H9 (cell line): ENCODE results near the gene SFMBT1. TPM values are rescaled to one million over a fixed set of nuclear protein-coding genes. Genes with fewer than 3 reads are reported as not detected.

ENCODE experiments used
- DNase-seq: peaks from one replicate; pipeline ENCODE4 v3.0.0-alpha.2; 2017
- H2AFZ ChIP-seq: one replicate; pipeline ENCODE4 v1.6.1; 2013; ENCODE audit warnings: mild to moderate bottlenecking, low read length, control low read depth, moderate library complexity
- H2AK5ac ChIP-seq: 2 replicates; pipeline ENCODE4 v1.6.1; 2013; ENCODE audit warnings: low read length, control low read depth, mixed read lengths; ENCODE audit not compliant: insufficient read length
- H2BK120ac ChIP-seq: one replicate; pipeline ENCODE4 v1.6.1; 2013; ENCODE audit warnings: low read depth, mild to moderate bottlenecking, low read length, control low read depth, inconsistent platforms; ENCODE audit not compliant: poor library complexity, severe bottlenecking
- H2BK12ac ChIP-seq: 2 replicates; pipeline ENCODE4 v1.6.1; 2013; ENCODE audit warnings: low read length, control low read depth, mixed read lengths, low read depth; ENCODE audit not compliant: insufficient read length
- H2BK15ac ChIP-seq: 2 replicates; pipeline ENCODE4 v1.6.1; 2013; ENCODE audit warnings: low read depth, low read length, control low read depth
- H2BK20ac ChIP-seq: one replicate; pipeline ENCODE4 v1.6.1; 2013; ENCODE audit warnings: low read depth, mild to moderate bottlenecking, low read length, control low read depth, inconsistent platforms; ENCODE audit not compliant: poor library complexity, severe bottlenecking
- H2BK5ac ChIP-seq: 2 replicates; pipeline ENCODE4 v1.6.1; 2013; ENCODE audit warnings: low read length, control low read depth, mixed read lengths; ENCODE audit not compliant: insufficient read length
- H3K14ac ChIP-seq: 2 replicates; pipeline ENCODE4 v1.6.1; 2013; ENCODE audit warnings: low read length, control low read depth; ENCODE audit not compliant: insufficient read depth
- H3K18ac ChIP-seq: 2 replicates; pipeline ENCODE4 v1.6.1; 2013; ENCODE audit warnings: low read depth, mild to moderate bottlenecking, mixed read lengths, low read length, control low read depth; ENCODE audit not compliant: insufficient read length
- H3K23ac ChIP-seq: 2 replicates; pipeline ENCODE4 v1.6.1; 2013; ENCODE audit warnings: low read length, control low read depth, mixed read lengths, low read depth; ENCODE audit not compliant: insufficient read length
- H3K23me2 ChIP-seq: 2 replicates; pipeline ENCODE4 v1.6.1; 2013; ENCODE audit warnings: low read depth, mild to moderate bottlenecking, mixed read lengths, low read length, control low read depth; ENCODE audit not compliant: insufficient read length, poor library complexity, severe bottlenecking
- H3K27ac ChIP-seq: 2 replicates; pipeline ENCODE4 v1.5.1; 2013; ENCODE audit warnings: low read length, control low read depth, mixed read lengths, low read depth; ENCODE audit not compliant: insufficient read length
- H3K27me3 ChIP-seq: 2 replicates; pipeline ENCODE4 v1.6.1; 2013; ENCODE audit warnings: low read length, control low read depth, inconsistent platforms; ENCODE audit not compliant: insufficient read depth
- H3K4ac ChIP-seq: 2 replicates; pipeline ENCODE4 v1.6.1; 2013; ENCODE audit warnings: low read depth, mild to moderate bottlenecking, control low read depth, inconsistent platforms, low read length, moderate library complexity
- H3K4me1 ChIP-seq: 2 replicates; pipeline ENCODE4 v1.6.1; 2013; ENCODE audit warnings: low read length, control low read depth, inconsistent platforms; ENCODE audit not compliant: insufficient read depth
- H3K4me2 ChIP-seq: 2 replicates; pipeline ENCODE4 v1.6.1; 2013; ENCODE audit warnings: low read length, control low read depth, mixed read lengths; ENCODE audit not compliant: insufficient read length, insufficient read depth
- H3K56ac ChIP-seq: 2 replicates; pipeline ENCODE4 v1.6.1; 2013; ENCODE audit warnings: low read depth, mild to moderate bottlenecking, mixed read lengths, low read length, control low read depth; ENCODE audit not compliant: insufficient read length
- H3K79me1 ChIP-seq: 2 replicates; pipeline ENCODE4 v1.6.1; 2013; ENCODE audit warnings: low read depth, mild to moderate bottlenecking, moderate library complexity, low read length, control low read depth, inconsistent platforms; ENCODE audit not compliant: insufficient read depth, poor library complexity, severe bottlenecking
- H3K79me2 ChIP-seq: 2 replicates; pipeline ENCODE4 v1.6.1; 2013; ENCODE audit warnings: low read length, control low read depth, inconsistent platforms; ENCODE audit not compliant: insufficient read depth
- H3K9ac ChIP-seq: 2 replicates; pipeline ENCODE4 v1.6.1; 2013; ENCODE audit warnings: low read length, control low read depth, mixed read lengths; ENCODE audit not compliant: insufficient read length; ENCODE audit errors: extremely low read depth
- H3K9me3 ChIP-seq: one replicate; pipeline ENCODE4 v1.6.1; 2013; ENCODE audit warnings: low read depth, low read length, inconsistent platforms; ENCODE audit not compliant: control insufficient read depth
- H3T11ph ChIP-seq: one replicate; pipeline ENCODE4 v1.6.1; 2013; ENCODE audit warnings: mild to moderate bottlenecking, low read length, control low read depth, inconsistent platforms
- H4K20me1 ChIP-seq: one replicate; pipeline ENCODE4 v1.6.1; 2013; ENCODE audit not compliant: control insufficient read depth, insufficient read length, insufficient read depth
- H4K5ac ChIP-seq: 2 replicates; pipeline ENCODE4 v1.6.1; 2013; ENCODE audit warnings: low read depth, mild to moderate bottlenecking, mixed read lengths, low read length, control low read depth; ENCODE audit not compliant: insufficient read length
- H4K8ac ChIP-seq: replicated peaks from 2 replicates; pipeline ENCODE4 v1.6.1; 2013; ENCODE audit warnings: low read length, control low read depth, mixed read lengths, low read depth; ENCODE audit not compliant: insufficient read length
- H4K91ac ChIP-seq: 2 replicates; pipeline ENCODE4 v1.6.1; 2013; ENCODE audit warnings: low read depth, mild to moderate bottlenecking, moderate library complexity, mixed read lengths, low read length, control low read depth; ENCODE audit not compliant: insufficient read length
- H3K27ac Mint-ChIP-seq, 3 experiments: 2 replicates in 2 of 3; 3 replicates in 1 of 3; pipeline ENCODE4 v1.8.0; 2020 to 2021; ENCODE audit warnings: mixed read lengths in 3 of 3, mild to moderate bottlenecking in 1 of 3, moderate library complexity in 1 of 3
- H3K27me3 Mint-ChIP-seq: 2 replicates; pipeline ENCODE4 v1.8.0; 2021; ENCODE audit warnings: low read depth, mild to moderate bottlenecking, moderate library complexity, mixed read lengths
- H3K36me3 Mint-ChIP-seq, 3 experiments: 2 replicates in 2 of 3; 3 replicates in 1 of 3; pipeline ENCODE4 v1.8.0; 2020 to 2021; ENCODE audit warnings: low read depth in 3 of 3, mixed read lengths in 3 of 3; ENCODE audit not compliant: insufficient read depth in 1 of 3
- H3K4me1 Mint-ChIP-seq, 2 experiments: 2 replicates each; pipeline ENCODE4 v1.8.0; 2020; ENCODE audit warnings: mixed read lengths in 2 of 2
- H3K4me3 Mint-ChIP-seq, 2 experiments: 2 replicates in 1 of 2; 3 replicates in 1 of 2; pipeline ENCODE4 v1.8.0; 2020 to 2021; ENCODE audit warnings: mild to moderate bottlenecking in 2 of 2, mixed read lengths in 2 of 2, moderate library complexity in 1 of 2
- H3K9me3 Mint-ChIP-seq, 2 experiments: 2 replicates in 1 of 2; 3 replicates in 1 of 2; pipeline ENCODE4 v1.8.0; 2020; ENCODE audit warnings: mild to moderate bottlenecking in 2 of 2, mixed read lengths in 2 of 2, moderate library complexity in 1 of 2
- WGBS: extraction: QIAGEN DNeasy Blood & Tissue Kit; methylation state at CpG from one replicate; pipeline ENCODE4 v1.1.7; 2013; ENCODE audit warnings: missing lambda C conversion rate, low lambda C conversion rate, mixed read lengths; ENCODE audit not compliant: insufficient read length; ENCODE audit errors: extremely low coverage; 5-methylcytosine and 5-hydroxymethylcytosine counted together
- total RNA-seq: library from RNA; stranded (reverse); gene quantifications from 2 replicates; pipeline ENCODE4 v1.2.1, GENCODE V29; 2021
- TF ChIP-seq, protein P1 (sequence below): fragments of 200-600 bp; sonication (generic); conservative IDR thresholded peaks from 3 replicates; pipeline ENCODE4 v1.8.0; 2021; ENCODE audit warnings: antibody characterized with exemption, mild to moderate bottlenecking

Gene SFMBT1
- total RNA-seq, 1 experiment from 2014 or later = 15.3 TPM

DNA sequence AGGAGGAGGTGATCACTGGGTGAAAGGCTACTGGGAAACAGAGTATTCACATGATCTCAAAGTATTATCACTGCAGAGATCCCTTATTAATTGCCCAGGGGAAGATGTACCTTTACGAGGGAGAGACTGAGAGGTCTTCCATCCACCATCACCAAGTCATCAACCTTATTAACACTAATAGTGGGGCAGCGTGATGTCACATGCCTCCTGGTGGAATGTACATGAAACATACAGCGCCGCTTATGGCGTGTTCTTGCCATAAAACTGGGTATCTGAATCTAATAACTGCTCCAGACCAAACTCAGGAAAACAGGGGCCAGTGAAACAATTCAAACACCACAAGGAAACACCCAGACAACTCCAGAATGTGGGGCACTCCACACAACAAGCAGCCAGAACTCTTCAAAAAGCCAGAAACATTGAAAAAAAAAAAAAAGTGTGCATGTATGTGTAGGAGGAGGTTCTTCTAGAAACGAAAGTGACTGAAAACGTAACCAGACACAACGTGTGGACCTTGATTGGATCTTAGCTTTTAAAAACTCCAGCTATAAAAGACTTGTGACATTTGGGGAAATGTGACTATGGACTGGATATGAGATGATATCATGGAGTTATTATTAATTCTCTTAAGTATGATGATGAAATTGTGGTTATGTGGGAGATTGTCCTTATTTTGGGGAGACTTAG lies 153.1 kb downstream of the SFMBT1 start:
- Histone ChIP-seq H3K79me1 (peaks cover 15% of the 10 kb centered on the region), H3K27ac (no peak overlapping the region), H2BK20ac (no peak overlapping the region), H3K18ac (no peak overlapping the region), H3K9ac (no peak overlapping the region), H3K23me2 (peaks cover 7% of the 10 kb centered on the region), H4K20me1 (no peaks in the 10 kb centered on the region), H3K9me3 (no peaks in the 10 kb centered on the region), H3K4me2 (no peak overlapping the region), H3K79me2 (peaks cover 3% of the 10 kb centered on the region; the same call in 1 of the 2 replicates), H2BK5ac (no peak overlapping the region), H2BK120ac (no peak overlapping the region), H4K5ac (no peak overlapping the region), H3K4ac (no peak overlapping the region), H3K56ac (no peak overlapping the region), H3K23ac (no peak overlapping the region), H2BK15ac (no peak overlapping the region), H3T11ph (no peak overlapping the region), H3K27me3 (no peaks in the 10 kb centered on the region), H2BK12ac (no peak overlapping the region), H4K8ac (no peak overlapping the region), H4K91ac (no peak overlapping the region), H2AFZ (no peak overlapping the region), H2AK5ac (no peak overlapping the region), H3K14ac (no peak overlapping the region), H3K4me1 (no peaks in the 10 kb centered on the region; the same call in 1 of the 2 replicates)
- TF ChIP-seq, protein P1, sequence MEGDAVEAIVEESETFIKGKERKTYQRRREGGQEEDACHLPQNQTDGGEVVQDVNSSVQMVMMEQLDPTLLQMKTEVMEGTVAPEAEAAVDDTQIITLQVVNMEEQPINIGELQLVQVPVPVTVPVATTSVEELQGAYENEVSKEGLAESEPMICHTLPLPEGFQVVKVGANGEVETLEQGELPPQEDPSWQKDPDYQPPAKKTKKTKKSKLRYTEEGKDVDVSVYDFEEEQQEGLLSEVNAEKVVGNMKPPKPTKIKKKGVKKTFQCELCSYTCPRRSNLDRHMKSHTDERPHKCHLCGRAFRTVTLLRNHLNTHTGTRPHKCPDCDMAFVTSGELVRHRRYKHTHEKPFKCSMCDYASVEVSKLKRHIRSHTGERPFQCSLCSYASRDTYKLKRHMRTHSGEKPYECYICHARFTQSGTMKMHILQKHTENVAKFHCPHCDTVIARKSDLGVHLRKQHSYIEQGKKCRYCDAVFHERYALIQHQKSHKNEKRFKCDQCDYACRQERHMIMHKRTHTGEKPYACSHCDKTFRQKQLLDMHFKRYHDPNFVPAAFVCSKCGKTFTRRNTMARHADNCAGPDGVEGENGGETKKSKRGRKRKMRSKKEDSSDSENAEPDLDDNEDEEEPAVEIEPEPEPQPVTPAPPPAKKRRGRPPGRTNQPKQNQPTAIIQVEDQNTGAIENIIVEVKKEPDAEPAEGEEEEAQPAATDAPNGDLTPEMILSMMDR = peak; percentile 31; the same call in 2 of the 3 replicates
- Mint-ChIP-seq H3K27ac (no peak overlapping the region), H3K36me3 (peaks cover 0 to 11% (median 11%) of the 10 kb centered on the region in 3 experiments; a peak in 5 of 7 replicates), H3K9me3 (no peaks in the 10 kb centered on the region), H3K27me3 (no peaks in the 10 kb centered on the region; the same call in 1 of the 2 replicates), H3K4me1 (peaks cover 10 to 15% of the 10 kb centered on the region in 2 experiments), H3K4me3 (no peak overlapping the region)
- WGBS = no CpG with 5 or more reads among the region's 8 CpGs
- no peak for DNase-seq
